SH-SY5Y (cell line): Measurements from ENCODE around the gene TRMT10C.

ENCODE experiments used
- GATA2 ChIP-seq: IDR thresholded peaks from 2 replicates; pipeline ENCODE4 v1.6.1; 2011; ENCODE audit warnings: mild to moderate bottlenecking, low read depth, low read length
- GATA3 ChIP-seq: IDR thresholded peaks from 2 replicates; pipeline ENCODE4 v1.6.1; 2011; ENCODE audit warnings: low read depth, mild to moderate bottlenecking, low read length, moderate library complexity

DNA sequence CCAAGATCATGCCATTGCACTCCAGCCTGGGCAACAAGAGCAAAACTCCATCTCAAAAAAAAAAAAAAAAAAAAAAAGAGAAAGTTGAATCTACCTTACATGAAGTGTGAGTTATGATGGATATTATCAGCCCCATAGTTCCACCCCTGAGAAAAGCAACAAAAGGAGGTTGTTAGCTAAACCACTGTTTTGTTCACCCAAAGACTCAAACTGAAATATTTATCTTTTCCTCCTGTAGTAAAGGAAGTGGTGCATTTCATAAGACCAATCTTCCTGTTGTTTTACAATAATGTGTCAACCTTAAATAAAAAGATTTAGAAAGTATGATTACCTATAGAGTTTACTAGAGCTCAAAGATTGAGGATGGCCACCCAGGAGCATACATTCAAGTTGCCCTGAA lies 18.7 kb upstream of the TRMT10C start:
- no peak for TF ChIP-seq GATA2
- TF ChIP-seq GATA3: no peak
